GM23338 (cell line): ENCODE data around the gene KCNMA1. TPM values are rescaled to one million over a fixed set of nuclear protein-coding genes. Genes with fewer than 3 reads are reported as not detected.

Source experiments
- ATAC-seq: fragments of 200-7000 bp; cut with Tn5 transposase; 3 replicates; pipeline ENCODE4 v1.9.1; 2020
- DNase-seq: peaks from one replicate; pipeline ENCODE4 v3.0.0-alpha.2; 2015; ENCODE audit warnings: low spot score
- H2AFZ ChIP-seq: fragments of 200-600 bp; sonication (generic); 2 replicates; pipeline ENCODE4 v1.8.0; 2016; ENCODE audit warnings: antibody characterized with exemption, mild to moderate bottlenecking, moderate library complexity
- H3F3A ChIP-seq: fragments of 200-600 bp; sonication (generic); replicated peaks from 2 replicates; pipeline ENCODE4 v1.8.0; 2017; ENCODE audit warnings: antibody characterized with exemption, mixed run types, low read depth
- H3K27ac ChIP-seq: fragments of 200-600 bp; sonication (generic); 2 replicates; pipeline ENCODE4 v1.6.1; 2016; ENCODE audit warnings: low read depth
- H3K27me3 ChIP-seq: fragments of 200-600 bp; sonication (generic); 2 replicates; pipeline ENCODE4 v1.8.0; 2016; ENCODE audit warnings: mild to moderate bottlenecking, mixed run types, moderate library complexity; ENCODE audit not compliant: insufficient read depth
- H3K36me3 ChIP-seq: fragments of 200-600 bp; sonication (generic); 2 replicates; pipeline ENCODE4 v1.8.0; 2016; ENCODE audit warnings: mild to moderate bottlenecking; ENCODE audit not compliant: insufficient read depth
- H3K4me1 ChIP-seq: fragments of 200-600 bp; sonication (generic); 2 replicates; pipeline ENCODE4 v1.8.0; 2016; ENCODE audit warnings: mild to moderate bottlenecking, moderate library complexity; ENCODE audit not compliant: insufficient read depth
- H3K4me2 ChIP-seq: fragments of 200-600 bp; sonication (generic); 2 replicates; pipeline ENCODE4 v1.7.1; 2017; ENCODE audit warnings: mixed run types
- H3K4me3 ChIP-seq: fragments of 200-600 bp; sonication (generic); 2 replicates; pipeline ENCODE4 v1.6.1; 2016; ENCODE audit warnings: mixed run types
- H3K79me2 ChIP-seq: fragments of 200-600 bp; sonication (generic); replicated peaks from 2 replicates; pipeline ENCODE4 v1.8.0; 2017; ENCODE audit warnings: mild to moderate bottlenecking; ENCODE audit not compliant: insufficient read depth
- H3K9me2 ChIP-seq: fragments of 200-600 bp; sonication (generic); 2 replicates; pipeline ENCODE4 v1.8.0; 2017; ENCODE audit not compliant: insufficient read depth
- H4K20me1 ChIP-seq: fragments of 200-600 bp; sonication (generic); replicated peaks from 2 replicates; pipeline ENCODE4 v1.8.0; 2017; ENCODE audit warnings: mild to moderate bottlenecking; ENCODE audit not compliant: insufficient read depth
- H3K27ac Mint-ChIP-seq: 2 replicates; pipeline ENCODE4 v1.8.0; 2020; ENCODE audit warnings: inconsistent platforms, mild to moderate bottlenecking, moderate library complexity, mixed read lengths
- H3K27me3 Mint-ChIP-seq: 3 replicates; pipeline ENCODE4 v1.8.0; 2022; ENCODE audit warnings: low read depth, mild to moderate bottlenecking, moderate library complexity, mixed read lengths, inconsistent platforms; ENCODE audit not compliant: insufficient read depth, poor library complexity
- H3K36me3 Mint-ChIP-seq: 3 replicates; pipeline ENCODE4 v1.8.0; 2021; ENCODE audit warnings: low read depth, mild to moderate bottlenecking, inconsistent platforms, moderate library complexity, mixed read lengths
- H3K4me1 Mint-ChIP-seq: 3 replicates; pipeline ENCODE4 v1.8.0; 2020; ENCODE audit warnings: mild to moderate bottlenecking, inconsistent platforms, mixed read lengths
- H3K4me3 Mint-ChIP-seq: 3 replicates; pipeline ENCODE4 v1.8.0; 2021; ENCODE audit warnings: moderate library complexity, mild to moderate bottlenecking, inconsistent platforms, mixed read lengths
- H3K9me3 Mint-ChIP-seq: 3 replicates; pipeline ENCODE4 v1.8.0; 2020; ENCODE audit warnings: moderate library complexity, mild to moderate bottlenecking, inconsistent platforms, mixed read lengths
- EZH2 ChIP-seq: fragments of 200-600 bp; sonication (generic); IDR thresholded peaks from one replicate; pipeline ENCODE4 v1.8.0; 2017; ENCODE audit warnings: antibody characterized with exemption, mild to moderate bottlenecking, low read depth; ENCODE audit not compliant: unreplicated experiment
- STAT1 ChIP-seq: IDR thresholded peaks from one replicate; pipeline ENCODE4 v1.6.1; 2016; ENCODE audit warnings: antibody characterized with exemption; ENCODE audit not compliant: unreplicated experiment
- polyA plus RNA-seq: library from polyadenylated mRNA; unstranded; fragments of >200 nt; fragmentation: Nextera tagmentation; extraction: Ambion mirVana; gene quantifications from 2 replicates; pipeline ENCODE4 v1.2.1, GENCODE V29; 2016
- total RNA-seq: library from RNA; depleted of rRNA; stranded (reverse); fragments of >200 nt; shearing (Covaris generic); gene quantifications from 2 replicates; pipeline ENCODE4 v1.2.3, GENCODE V29; 2014
- TF ChIP-seq, protein P1 (sequence below): IDR thresholded peaks from one replicate; pipeline ENCODE4 v1.6.1; 2018; ENCODE audit warnings: antibody characterized with exemption; ENCODE audit not compliant: unreplicated experiment
- TF ChIP-seq, protein P2 (sequence below): fragments of 250-450 bp; sonication (Bioruptor Pico); IDR thresholded peaks from 2 replicates; pipeline ENCODE4 v1.5.0; 2020; ENCODE audit warnings: mild to moderate bottlenecking, moderate library complexity

The KCNMA1 gene
- total and polyA plus RNA-seq, 2 experiments from 2014 or later, result 8.2 to 9.0 TPM

GRCh38 chr10:77123330-77123729 lies 514.3 kb downstream of the KCNMA1 start:
- Mint-ChIP-seq H3K27ac (no peak overlapping the region), H3K4me3 (no peak overlapping the region), H3K36me3 (no peaks in the 10 kb centered on the region; the same call in 2 of the 3 replicates), H3K27me3 (peaks cover 5% of the 10 kb centered on the region), H3K9me3 (no peaks in the 10 kb centered on the region), H3K4me1 (peaks cover 2% of the 10 kb centered on the region; the same call in 1 of the 3 replicates)
- DNase-seq (no peak), ATAC-seq (no peak)
- H3K4me3 ChIP-seq, result no peak overlapping the region
- no peaks in the 10 kb centered on the region for H3F3A ChIP-seq
- TF ChIP-seq, protein P1, sequence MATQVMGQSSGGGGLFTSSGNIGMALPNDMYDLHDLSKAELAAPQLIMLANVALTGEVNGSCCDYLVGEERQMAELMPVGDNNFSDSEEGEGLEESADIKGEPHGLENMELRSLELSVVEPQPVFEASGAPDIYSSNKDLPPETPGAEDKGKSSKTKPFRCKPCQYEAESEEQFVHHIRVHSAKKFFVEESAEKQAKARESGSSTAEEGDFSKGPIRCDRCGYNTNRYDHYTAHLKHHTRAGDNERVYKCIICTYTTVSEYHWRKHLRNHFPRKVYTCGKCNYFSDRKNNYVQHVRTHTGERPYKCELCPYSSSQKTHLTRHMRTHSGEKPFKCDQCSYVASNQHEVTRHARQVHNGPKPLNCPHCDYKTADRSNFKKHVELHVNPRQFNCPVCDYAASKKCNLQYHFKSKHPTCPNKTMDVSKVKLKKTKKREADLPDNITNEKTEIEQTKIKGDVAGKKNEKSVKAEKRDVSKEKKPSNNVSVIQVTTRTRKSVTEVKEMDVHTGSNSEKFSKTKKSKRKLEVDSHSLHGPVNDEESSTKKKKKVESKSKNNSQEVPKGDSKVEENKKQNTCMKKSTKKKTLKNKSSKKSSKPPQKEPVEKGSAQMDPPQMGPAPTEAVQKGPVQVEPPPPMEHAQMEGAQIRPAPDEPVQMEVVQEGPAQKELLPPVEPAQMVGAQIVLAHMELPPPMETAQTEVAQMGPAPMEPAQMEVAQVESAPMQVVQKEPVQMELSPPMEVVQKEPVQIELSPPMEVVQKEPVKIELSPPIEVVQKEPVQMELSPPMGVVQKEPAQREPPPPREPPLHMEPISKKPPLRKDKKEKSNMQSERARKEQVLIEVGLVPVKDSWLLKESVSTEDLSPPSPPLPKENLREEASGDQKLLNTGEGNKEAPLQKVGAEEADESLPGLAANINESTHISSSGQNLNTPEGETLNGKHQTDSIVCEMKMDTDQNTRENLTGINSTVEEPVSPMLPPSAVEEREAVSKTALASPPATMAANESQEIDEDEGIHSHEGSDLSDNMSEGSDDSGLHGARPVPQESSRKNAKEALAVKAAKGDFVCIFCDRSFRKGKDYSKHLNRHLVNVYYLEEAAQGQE, result no peak
- TF ChIP-seq EZH2 (no peak), STAT1 (no peak)
- TF ChIP-seq, protein P2, sequence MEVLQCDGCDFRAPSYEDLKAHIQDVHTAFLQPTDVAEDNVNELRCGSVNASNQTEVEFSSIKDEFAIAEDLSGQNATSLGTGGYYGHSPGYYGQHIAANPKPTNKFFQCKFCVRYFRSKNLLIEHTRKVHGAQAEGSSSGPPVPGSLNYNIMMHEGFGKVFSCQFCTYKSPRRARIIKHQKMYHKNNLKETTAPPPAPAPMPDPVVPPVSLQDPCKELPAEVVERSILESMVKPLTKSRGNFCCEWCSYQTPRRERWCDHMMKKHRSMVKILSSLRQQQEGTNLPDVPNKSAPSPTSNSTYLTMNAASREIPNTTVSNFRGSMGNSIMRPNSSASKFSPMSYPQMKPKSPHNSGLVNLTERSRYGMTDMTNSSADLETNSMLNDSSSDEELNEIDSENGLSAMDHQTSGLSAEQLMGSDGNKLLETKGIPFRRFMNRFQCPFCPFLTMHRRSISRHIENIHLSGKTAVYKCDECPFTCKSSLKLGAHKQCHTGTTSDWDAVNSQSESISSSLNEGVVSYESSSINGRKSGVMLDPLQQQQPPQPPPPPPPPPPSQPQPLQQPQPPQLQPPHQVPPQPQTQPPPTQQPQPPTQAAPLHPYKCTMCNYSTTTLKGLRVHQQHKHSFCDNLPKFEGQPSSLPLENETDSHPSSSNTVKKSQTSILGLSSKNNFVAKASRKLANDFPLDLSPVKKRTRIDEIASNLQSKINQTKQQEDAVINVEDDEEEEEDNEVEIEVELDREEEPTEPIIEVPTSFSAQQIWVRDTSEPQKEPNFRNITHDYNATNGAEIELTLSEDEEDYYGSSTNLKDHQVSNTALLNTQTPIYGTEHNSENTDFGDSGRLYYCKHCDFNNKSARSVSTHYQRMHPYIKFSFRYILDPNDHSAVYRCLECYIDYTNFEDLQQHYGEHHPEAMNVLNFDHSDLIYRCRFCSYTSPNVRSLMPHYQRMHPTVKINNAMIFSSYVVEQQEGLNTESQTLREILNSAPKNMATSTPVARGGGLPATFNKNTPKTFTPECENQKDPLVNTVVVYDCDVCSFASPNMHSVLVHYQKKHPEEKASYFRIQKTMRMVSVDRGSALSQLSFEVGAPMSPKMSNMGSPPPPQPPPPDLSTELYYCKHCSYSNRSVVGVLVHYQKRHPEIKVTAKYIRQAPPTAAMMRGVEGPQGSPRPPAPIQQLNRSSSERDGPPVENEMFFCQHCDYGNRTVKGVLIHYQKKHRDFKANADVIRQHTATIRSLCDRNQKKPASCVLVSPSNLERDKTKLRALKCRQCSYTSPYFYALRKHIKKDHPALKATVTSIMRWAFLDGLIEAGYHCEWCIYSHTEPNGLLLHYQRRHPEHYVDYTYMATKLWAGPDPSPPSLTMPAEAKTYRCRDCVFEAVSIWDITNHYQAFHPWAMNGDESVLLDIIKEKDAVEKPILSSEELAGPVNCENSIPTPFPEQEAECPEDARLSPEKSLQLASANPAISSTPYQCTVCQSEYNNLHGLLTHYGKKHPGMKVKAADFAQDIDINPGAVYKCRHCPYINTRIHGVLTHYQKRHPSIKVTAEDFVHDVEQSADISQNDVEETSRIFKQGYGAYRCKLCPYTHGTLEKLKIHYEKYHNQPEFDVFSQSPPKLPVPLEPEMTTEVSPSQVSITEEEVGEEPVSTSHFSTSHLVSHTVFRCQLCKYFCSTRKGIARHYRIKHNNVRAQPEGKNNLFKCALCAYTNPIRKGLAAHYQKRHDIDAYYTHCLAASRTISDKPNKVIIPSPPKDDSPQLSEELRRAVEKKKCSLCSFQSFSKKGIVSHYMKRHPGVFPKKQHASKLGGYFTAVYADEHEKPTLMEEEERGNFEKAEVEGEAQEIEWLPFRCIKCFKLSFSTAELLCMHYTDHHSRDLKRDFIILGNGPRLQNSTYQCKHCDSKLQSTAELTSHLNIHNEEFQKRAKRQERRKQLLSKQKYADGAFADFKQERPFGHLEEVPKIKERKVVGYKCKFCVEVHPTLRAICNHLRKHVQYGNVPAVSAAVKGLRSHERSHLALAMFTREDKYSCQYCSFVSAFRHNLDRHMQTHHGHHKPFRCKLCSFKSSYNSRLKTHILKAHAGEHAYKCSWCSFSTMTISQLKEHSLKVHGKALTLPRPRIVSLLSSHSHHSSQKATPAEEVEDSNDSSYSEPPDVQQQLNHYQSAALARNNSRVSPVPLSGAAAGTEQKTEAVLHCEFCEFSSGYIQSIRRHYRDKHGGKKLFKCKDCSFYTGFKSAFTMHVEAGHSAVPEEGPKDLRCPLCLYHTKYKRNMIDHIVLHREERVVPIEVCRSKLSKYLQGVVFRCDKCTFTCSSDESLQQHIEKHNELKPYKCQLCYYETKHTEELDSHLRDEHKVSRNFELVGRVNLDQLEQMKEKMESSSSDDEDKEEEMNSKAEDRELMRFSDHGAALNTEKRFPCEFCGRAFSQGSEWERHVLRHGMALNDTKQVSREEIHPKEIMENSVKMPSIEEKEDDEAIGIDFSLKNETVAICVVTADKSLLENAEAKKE (CRISPR knock-in tag), result no peak
- no peaks in the 10 kb centered on the region for H3K79me2 ChIP-seq
- no peaks in the 10 kb centered on the region for H3K27me3 ChIP-seq
- H3K9me2 ChIP-seq, result no peaks in the 10 kb centered on the region
- no peaks in the 10 kb centered on the region for H3K4me1 ChIP-seq
- H4K20me1 ChIP-seq, result no peaks in the 10 kb centered on the region
- no peaks in the 10 kb centered on the region for H3K36me3 ChIP-seq
- H3K27ac ChIP-seq, result no peak overlapping the region
- H3K4me2 ChIP-seq, result no peak overlapping the region
- H2AFZ ChIP-seq, result no peak overlapping the region
